GM21529 (cell line): ENCODE measurements around the gene ZNF76.
"Not testable (repeated sequence)": the region's sequence is repeated elsewhere in the genome, so short reads cannot be mapped to it uniquely, and the experiment has no call there.

Source experiments
- ATAC-seq: cut with Tn5 transposase; IDR thresholded peaks from one replicate; pipeline ENCODE4 v1.9.1; 2021; ENCODE audit not compliant: unreplicated experiment

ZNF76 gene

GRCh38 chr6:35327349-35328027 lies 68.0 kb downstream of the ZNF76 start:
- peak; percentile 77 for ATAC-seq

DNA sequence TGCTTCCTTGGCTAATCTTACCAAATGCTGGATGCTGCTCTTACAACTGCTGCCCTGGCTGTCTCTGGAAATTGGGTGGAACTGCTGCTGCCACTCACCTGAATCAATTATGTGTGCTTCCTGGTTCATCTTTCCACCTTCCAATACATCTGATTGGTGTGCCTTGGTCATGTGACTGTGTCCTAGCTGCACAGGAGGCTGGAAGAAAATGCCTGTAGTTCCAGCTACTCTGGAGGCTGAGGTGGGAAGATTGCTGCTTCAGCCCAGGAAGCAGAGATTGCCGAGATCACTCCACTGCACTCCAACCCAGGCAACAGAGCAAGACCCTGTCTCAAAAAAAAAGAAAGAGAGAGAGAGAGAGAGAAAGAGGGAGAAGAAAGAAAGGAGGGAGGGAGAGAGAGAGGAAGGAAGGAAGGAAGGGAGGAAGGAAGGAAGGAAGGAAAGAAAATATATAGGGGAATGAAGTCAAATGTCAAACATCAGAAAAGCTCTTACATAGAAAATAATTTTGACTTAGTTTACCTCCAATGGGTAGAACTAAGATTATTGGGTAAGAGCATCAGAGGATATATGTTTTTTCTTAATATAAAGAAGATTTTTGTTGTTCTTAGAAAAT lies 68.7 kb downstream of the ZNF76 start:
- ATAC-seq: no peak

DNA sequence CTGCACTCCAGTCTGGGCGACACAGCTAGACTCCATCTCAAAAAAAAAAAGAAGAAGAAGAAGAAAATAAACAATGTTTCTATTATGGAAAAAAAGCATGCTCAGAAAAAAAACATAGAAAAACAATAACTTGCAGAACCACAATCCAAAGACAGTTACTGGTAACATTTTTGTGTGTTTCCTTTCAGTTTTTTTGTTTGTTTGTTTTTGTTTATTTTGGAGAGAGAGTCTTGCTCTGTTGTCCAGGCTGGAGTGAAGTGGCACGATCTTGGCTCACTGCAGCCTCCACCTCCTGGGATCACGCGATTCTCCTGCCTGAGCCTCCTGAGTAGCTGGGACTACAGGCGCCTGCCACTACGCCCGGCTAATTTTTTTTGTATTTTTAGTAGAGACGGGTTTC lies 69.4 kb downstream of the ZNF76 start:
- ATAC-seq: not testable (repeated sequence)

DNA sequence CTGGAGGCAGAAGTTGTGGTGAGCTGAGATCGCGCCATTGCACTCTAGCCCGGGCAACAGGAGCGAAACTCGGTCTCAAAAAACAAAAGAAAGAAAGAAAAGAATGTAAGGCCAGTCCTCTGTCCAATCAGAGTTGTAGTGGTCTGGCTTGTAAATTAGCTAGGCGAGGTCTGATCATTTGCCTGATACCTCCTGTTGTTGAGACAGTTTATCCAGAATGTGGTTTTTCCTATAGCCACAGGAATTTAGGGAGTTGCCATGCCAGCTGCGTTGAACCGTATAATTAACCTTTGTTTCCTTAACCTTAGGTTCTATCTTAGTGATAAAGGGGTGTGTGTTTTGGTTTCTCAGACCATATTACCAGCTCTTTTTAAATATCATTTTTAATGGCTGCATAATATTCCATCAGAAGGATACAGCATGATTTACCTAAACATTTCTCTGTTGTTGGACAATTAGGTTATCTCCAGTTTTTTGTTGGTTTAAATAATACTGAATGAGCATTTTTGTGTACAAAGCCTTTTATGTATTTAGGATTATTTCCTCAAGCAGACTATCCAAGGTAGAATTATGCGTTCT lies 71.1 kb downstream of the ZNF76 start:
- ATAC-seq: no peak

GRCh38 chr6:35332074-35332887 lies 72.7 kb downstream of the ZNF76 start:
- not testable (repeated sequence) for ATAC-seq

GRCh38 chr6:35341557-35341956 lies 82.0 kb downstream of the ZNF76 start:
- no peak for ATAC-seq

GRCh38 chr6:35342258-35343091 lies 82.9 kb downstream of the ZNF76 start, which contains the start of gene PPARD:
TSS of gene PPARD (plus strand) at chr6:35342558. CDS start at chr6:35411088, 68,530 bp downstream.
- ATAC-seq: peak; percentile 97

DNA sequence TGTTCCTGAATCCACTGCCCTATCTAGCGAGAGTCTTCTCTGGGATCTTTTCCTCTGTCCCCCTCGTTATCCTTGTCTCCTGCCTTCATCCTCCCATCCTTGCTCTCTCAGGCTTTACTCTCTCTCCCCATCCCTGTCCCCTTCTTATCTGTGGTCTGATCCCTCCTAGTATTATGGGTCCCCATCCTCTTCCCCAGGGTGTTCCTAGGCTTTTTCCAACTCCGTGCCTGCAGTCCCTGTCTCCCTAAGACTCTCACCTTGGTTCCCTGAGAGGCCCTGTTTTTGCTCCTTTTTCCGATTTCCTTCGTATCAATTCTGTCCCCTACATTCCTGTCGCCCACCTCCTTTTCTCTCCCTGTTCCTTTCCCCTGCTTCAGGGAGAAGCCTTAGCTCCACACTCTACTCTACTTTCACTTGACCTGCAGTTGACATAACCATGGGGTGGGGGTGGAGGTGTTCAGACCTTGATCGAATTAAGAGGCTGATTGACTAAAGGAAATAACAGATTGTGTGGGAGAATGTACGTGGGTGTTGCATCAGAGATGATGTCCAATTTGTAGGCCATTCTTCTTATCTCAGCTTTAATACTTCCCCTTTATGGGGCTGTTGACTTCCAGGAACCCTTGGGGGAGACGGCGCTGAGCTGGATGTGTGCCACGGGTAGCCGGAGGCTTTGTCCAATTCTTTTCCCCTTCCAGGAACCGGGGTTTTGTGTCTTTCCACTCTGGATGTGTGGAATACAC lies 83.7 kb downstream of the ZNF76 start:
- no peak for ATAC-seq

- ATAC-seq: no peak
Observed at GRCh38 chr6:35343835-35344550, 84.5 kb downstream of the ZNF76 start.
